HepG2 (cell line): ENCODE data around the gene NEDD4. TPM values are rescaled to one million over a fixed set of nuclear protein-coding genes. Genes with fewer than 3 reads are reported as not detected.

Experiments
- ATAC-seq: fragments of 200-7000 bp; cut with Tn5 transposase; 3 replicates; pipeline ENCODE4 v1.9.1; 2020; ENCODE audit warnings: mild to moderate bottlenecking, moderate library complexity
- BruUV-seq: library from RNA; stranded (reverse); fragments of 400-500 nt; replicated peaks from 2 replicates; lab custom pipeline; 2021; lab: Mats Ljungman, UMichigan
- CTCF ChIA-PET: fragments of 300-600 bp; formaldehyde crosslinking; extraction: SDS; loops from one replicate; lab custom pipeline; 2021; ENCODE audit warnings: low total read pairs, inconsistent platforms, low intra/inter-chr PET ratio; lab: Yijun Ruan, JAX
- POLR2A ChIA-PET: fragments of 350-600 bp; sonication (Branson Sonifier 250); formaldehyde crosslinking; loops from one replicate; lab custom pipeline; 2020; ENCODE audit warnings: antibody characterized with exemption, inconsistent platforms; lab: Yijun Ruan, JAX
- DNase-seq: peaks from one replicate; pipeline ENCODE4 v3.0.0-alpha.2; 2015; ENCODE audit warnings: low spot score
- FAIRE-seq: peaks from 3 replicates; lab custom pipeline; 2011; peaks lifted over from hg19 to GRCh38; lab: Jason Lieb, UNC
- H2AFZ ChIP-seq: one replicate; pipeline ENCODE4 v1.6.1; 2011; ENCODE audit warnings: low read length, inconsistent platforms
- H3K27ac ChIP-seq: fragments of 300-600 bp; 3 replicates; pipeline ENCODE4 v1.8.0; 2011; ENCODE audit warnings: mixed run types, mild to moderate bottlenecking, mixed read lengths, low read length, inconsistent platforms; ENCODE audit not compliant: insufficient read depth; ENCODE audit errors: extremely low read length
- H3K27me3 ChIP-seq, 2 experiments: fragments of 200-600 bp in 1 of 2; 2 replicates in 1 of 2; 3 replicates in 1 of 2; pipeline versions ENCODE4 v1.6.0 to v1.8.0; 2011; ENCODE audit warnings: low read length in 2 of 2, mild to moderate bottlenecking in 2 of 2, moderate library complexity in 2 of 2, inconsistent platforms in 1 of 2; ENCODE audit not compliant: insufficient read depth in 2 of 2, control insufficient read depth in 1 of 2
- H3K36me3 ChIP-seq, 2 experiments: fragments of 200-600 bp in 1 of 2; replicated peaks in 1 of 2; 2 replicates in 1 of 2; 3 replicates in 1 of 2; pipeline versions ENCODE4 v1.5.1 to v1.8.0; 2011; ENCODE audit warnings: low read length in 2 of 2, inconsistent platforms in 1 of 2; ENCODE audit not compliant: insufficient read depth in 2 of 2, control insufficient read depth in 1 of 2
- H3K4me1 ChIP-seq: 2 replicates; pipeline ENCODE4 v1.5.1; 2012; ENCODE audit warnings: low read length, inconsistent platforms; ENCODE audit not compliant: insufficient read depth
- H3K4me2 ChIP-seq: 2 replicates; pipeline ENCODE4 v1.6.0; 2011; ENCODE audit warnings: low read depth, low read length, inconsistent platforms
- H3K4me3 ChIP-seq, 3 experiments: fragments of 200-600 bp in 1 of 3; sonication (generic), shearing (Covaris generic) in 1 of 3; replicated peaks in 1 of 3; 2 replicates each; pipeline ENCODE4 v1.5.1; 2011 to 2016; ENCODE audit warnings: low read length in 3 of 3, inconsistent platforms in 2 of 3, low read depth in 2 of 3, mild to moderate bottlenecking in 2 of 3, control low read depth in 1 of 3, mixed read lengths in 1 of 3; ENCODE audit not compliant: insufficient read depth in 1 of 3
- H3K79me2 ChIP-seq: one replicate; pipeline ENCODE4 v1.6.1; 2011; ENCODE audit warnings: low read length, inconsistent platforms; ENCODE audit not compliant: insufficient read depth
- H3K9ac ChIP-seq: 2 replicates; pipeline ENCODE4 v1.6.0; 2011; ENCODE audit warnings: mild to moderate bottlenecking, low read depth, low read length, inconsistent platforms; ENCODE audit not compliant: insufficient read depth
- H3K9me3 ChIP-seq: 2 replicates; pipeline ENCODE4 v1.5.1; 2012; ENCODE audit warnings: mild to moderate bottlenecking, low read length
- H4K20me1 ChIP-seq: 2 replicates; pipeline ENCODE4 v1.6.0; 2011; ENCODE audit warnings: inconsistent platforms, mild to moderate bottlenecking, low read length, moderate library complexity; ENCODE audit not compliant: insufficient read depth
- AGO1 ChIP-seq: fragments of 200-400 bp; formaldehyde crosslinking; IDR thresholded peaks from 2 replicates; pipeline ENCODE4 v1.6.1; 2017; ENCODE audit warnings: mild to moderate bottlenecking, low read depth, low read length, moderate library complexity; ENCODE audit not compliant: poor library complexity, severe bottlenecking
- ARHGAP35 ChIP-seq: sonication (generic); formaldehyde crosslinking; IDR thresholded peaks from 2 replicates; pipeline ENCODE4 v1.9.0; 2022; ENCODE audit warnings: mild to moderate bottlenecking, inconsistent platforms, moderate library complexity, missing genetic modification reagents, borderline replicate concordance
- E2F1 ChIP-seq: sonication (generic); formaldehyde crosslinking; IDR thresholded peaks from 2 replicates; pipeline ENCODE4 v1.5.0; 2020; ENCODE audit warnings: missing genetic modification reagents
- HNRNPUL1 ChIP-seq: fragments of 200-400 bp; formaldehyde crosslinking; IDR thresholded peaks from 2 replicates; pipeline ENCODE4 v1.6.1; 2017; ENCODE audit warnings: low read depth, mild to moderate bottlenecking, low read length, moderate library complexity
- NFE2 ChIP-seq: sonication (generic); formaldehyde crosslinking; IDR thresholded peaks from 2 replicates; pipeline ENCODE4 v1.4.0; 2020; ENCODE audit warnings: missing genetic modification reagents
- POGK ChIP-seq: sonication (generic); formaldehyde crosslinking; conservative IDR thresholded peaks from 2 replicates; pipeline ENCODE4 v1.8.0; 2022; ENCODE audit warnings: mild to moderate bottlenecking, moderate library complexity, missing genetic modification reagents
- SIX1 ChIP-seq: sonication (generic); formaldehyde crosslinking; IDR thresholded peaks from 2 replicates; pipeline ENCODE4 v1.4.0; 2020; ENCODE audit warnings: missing genetic modification reagents, borderline replicate concordance
- TBL1XR1 ChIP-seq: fragments of 150-350 bp; IDR thresholded peaks from 2 replicates; pipeline ENCODE4 v1.6.1; 2014; ENCODE audit warnings: borderline replicate concordance, low read length; ENCODE audit not compliant: partially characterized antibody
- YEATS4 ChIP-seq: sonication (generic); formaldehyde crosslinking; IDR thresholded peaks from 2 replicates; pipeline ENCODE4 v1.4.0; 2020; ENCODE audit warnings: missing genetic modification reagents, borderline replicate concordance
- ZHX1 ChIP-seq: sonication (generic); formaldehyde crosslinking; IDR thresholded peaks from 2 replicates; pipeline ENCODE4 v1.8.1; 2022; ENCODE audit warnings: low read depth, mild to moderate bottlenecking, missing genetic modification reagents
- ZNF205 ChIP-seq: IDR thresholded peaks from 2 replicates; pipeline ENCODE4 v1.6.1; 2018; ENCODE audit warnings: missing biosample characterization, missing genetic modification reagents
- ZNF615 ChIP-seq: sonication (generic); formaldehyde crosslinking; IDR thresholded peaks from 2 replicates; pipeline ENCODE4 v1.5.0; 2020; ENCODE audit warnings: mild to moderate bottlenecking, missing genetic modification reagents, borderline replicate concordance
- ZNF616 ChIP-seq: sonication (generic); formaldehyde crosslinking; IDR thresholded peaks from 2 replicates; pipeline ENCODE4 v1.5.0; 2020; ENCODE audit warnings: low read depth, mild to moderate bottlenecking, missing genetic modification reagents
- ZNF770 ChIP-seq: sonication (generic); formaldehyde crosslinking; IDR thresholded peaks from 2 replicates; pipeline ENCODE4 v1.5.0; 2020; ENCODE audit warnings: mild to moderate bottlenecking, missing genetic modification reagents
- ZNF788 ChIP-seq: sonication (generic); formaldehyde crosslinking; IDR thresholded peaks from 2 replicates; pipeline ENCODE4 v1.5.0; 2020; ENCODE audit warnings: mild to moderate bottlenecking, missing genetic modification reagents, borderline replicate concordance
- ZSCAN12 ChIP-seq: sonication (generic); formaldehyde crosslinking; IDR thresholded peaks from 2 replicates; pipeline ENCODE4 v1.9.0; 2021; ENCODE audit warnings: mild to moderate bottlenecking, missing genetic modification reagents
- in situ Hi-C: cut with HindIII; loops from 2 replicates; pipeline ENCODE4 v1.10.0; 2017; ENCODE audit warnings: low pct_unique_long_range_greater_than_20kb; ENCODE audit not compliant: extremely low pct_ligation_motif_present
- intact Hi-C: fragments of 100-400 bp; cut with micrococcal nuclease; formaldehyde crosslinking; loops from one replicate; pipeline ENCODE4 v1.10.0; 2022; ENCODE audit not compliant: unreplicated experiment
- polyA plus RNA-seq, 8 experiments: library from polyadenylated mRNA; depleted of rRNA in 3 of 8; stranded (reverse) in 7 of 8; unstranded in 1 of 8; fragments of >200 nt; fragmentation: Illumina TruSeq in 4 of 8; extraction: Trizol in 4 of 8; gene quantifications; 2 replicates each; pipeline versions ENCODE4 v1.2.1 to v1.2.3, GENCODE V29; 2011 to 2016; ENCODE audit warnings: low read depth in 4 of 8, missing spikeins in 1 of 8, mixed read lengths in 1 of 8; ENCODE audit not compliant: insufficient read depth in 1 of 8
- total RNA-seq, 5 experiments: library from RNA; depleted of rRNA; stranded (reverse); fragments of >200 nt; fragmentation: Illumina TruSeq; extraction: Trizol; gene quantifications; 2 replicates each; pipeline ENCODE4 v1.2.3, GENCODE V29; 2016; ENCODE audit warnings: low read depth in 1 of 5

NEDD4 gene
- total and polyA plus RNA-seq, 2 of the 13 experiments (the other 11 are each of a cell fraction or from before 2014, with no cell fraction given), result 10.4 to 13.0 TPM

GRCh38 chr15:55816017-55816416, 177.4 kb downstream of the NEDD4 start:
- ATAC-seq, result no peak
- intact Hi-C loops, result no loop called here
- POLR2A ChIA-PET, result no interaction called here
- no peak overlapping the region for H3K27ac ChIP-seq
- H3K4me1 ChIP-seq, result peaks cover 7% of the 10 kb centered on the region; the same call in 1 of the 2 replicates
- H3K4me3 ChIP-seq, result no peak overlapping the region
- no TSS peak for BruUV-seq
- in situ Hi-C loops, result no loop called here
- H3K9ac ChIP-seq, result no peak overlapping the region
- no peaks in the 10 kb centered on the region for H4K20me1 ChIP-seq
- no peaks in the 10 kb centered on the region for H3K9me3 ChIP-seq
- TF ChIP-seq TBL1XR1 (no peak), ZSCAN12 (CRISPR knock-in tag) (no peak), ZNF615 (CRISPR knock-in tag) (no peak), ZNF770 (CRISPR knock-in tag) (no peak), ZNF616 (CRISPR knock-in tag) (no peak), ZNF205 (no peak), SIX1 (CRISPR knock-in tag) (no peak), AGO1 (no peak), ZHX1 (CRISPR knock-in tag) (no peak), YEATS4 (CRISPR knock-in tag) (no peak), E2F1 (CRISPR knock-in tag) (no peak), POGK (CRISPR knock-in tag) (no peak), ARHGAP35 (no peak), NFE2 (CRISPR knock-in tag) (no peak), ZNF788 (CRISPR knock-in tag) (no peak), HNRNPUL1 (no peak)
- CTCF ChIA-PET, result no interaction called here
- no peak for DNase-seq
- H3K79me2 ChIP-seq, result no peaks in the 10 kb centered on the region
- H3K4me2 ChIP-seq, result no peak overlapping the region
- FAIRE-seq, result no peak
- H3K36me3 ChIP-seq, result no peaks in the 10 kb centered on the region
- H3K27me3 ChIP-seq, result peaks cover 0 to 9% of the 10 kb centered on the region in 2 experiments; a peak in 3 of 5 replicates
- no peak overlapping the region for H2AFZ ChIP-seq
